CD4-positive, alpha-beta T cell (primary cell): ENCODE results near the gene MRAS. TPM values are rescaled to one million over a fixed set of nuclear protein-coding genes. Genes with fewer than 3 reads are reported as not detected.

ENCODE experiments used
- ATAC-seq: fragments of 200-7000 bp; cut with Tn5 transposase; one replicate; pipeline ENCODE4 v1.10.0; 2022; ENCODE audit warnings: mild to moderate bottlenecking; ENCODE audit not compliant: poor library complexity
- CTCF ChIA-PET: fragments of 350-600 bp; sonication (Branson Sonifier 250); formaldehyde crosslinking; loops from one replicate; lab custom pipeline; 2021; ENCODE audit warnings: antibody characterized with exemption, inconsistent platforms; lab: Charles Lee
- POLR2A ChIA-PET: fragments of 350-600 bp; sonication (Branson Sonifier 250); formaldehyde crosslinking; loops from one replicate; lab custom pipeline; 2021; ENCODE audit warnings: antibody characterized with exemption, inconsistent platforms; lab: Charles Lee
- DNase-seq, 14 experiments: peaks; one replicate each; pipeline ENCODE4 v3.0.0-alpha.2; 2013 to 2020; ENCODE audit warnings: mixed read lengths in 2 of 14
- H3K27ac ChIP-seq, 2 donors: one replicate each; pipeline versions ENCODE4 v1.5.1 to v1.7.0; 2013; ENCODE audit warnings: low read length in 2 of 2, low read depth in 1 of 2, mild to moderate bottlenecking in 1 of 2
- H3K27me3 ChIP-seq, 2 experiments: 1 replicate in 1 of 2; 2 replicates in 1 of 2; pipeline versions ENCODE4 v1.6.1 to v1.7.0; 2013; ENCODE audit warnings: low read length in 2 of 2, control low read depth in 1 of 2, mild to moderate bottlenecking in 1 of 2, moderate library complexity in 1 of 2; ENCODE audit not compliant: insufficient read depth in 2 of 2, control insufficient read depth in 1 of 2
- H3K36me3 ChIP-seq: one replicate; pipeline ENCODE4 v1.6.1; 2013; ENCODE audit warnings: low read length, control low read depth; ENCODE audit not compliant: insufficient read depth
- H3K4me1 ChIP-seq: one replicate; pipeline ENCODE4 v1.6.1; 2013; ENCODE audit warnings: low read length, control low read depth; ENCODE audit not compliant: insufficient read depth
- H3K4me3 ChIP-seq: one replicate; pipeline ENCODE4 v1.5.1; 2013; ENCODE audit warnings: mild to moderate bottlenecking, low read length, moderate library complexity
- H3K9me3 ChIP-seq, 2 experiments: 1 replicate in 1 of 2; 2 replicates in 1 of 2; pipeline versions ENCODE4 v1.6.1 to v1.7.0; 2013; ENCODE audit warnings: low read length in 2 of 2, mild to moderate bottlenecking in 2 of 2, control low read depth in 1 of 2, moderate library complexity in 1 of 2; ENCODE audit not compliant: control insufficient read depth in 1 of 2, insufficient read depth in 1 of 2
- H3K27ac Mint-ChIP-seq: one replicate; pipeline ENCODE4 v1.8.0; 2020; ENCODE audit warnings: mixed read lengths
- H3K27me3 Mint-ChIP-seq: one replicate; pipeline ENCODE4 v1.8.0; 2021; ENCODE audit warnings: mixed read lengths
- H3K36me3 Mint-ChIP-seq: one replicate; pipeline ENCODE4 v1.8.0; 2021; ENCODE audit warnings: low read depth, mixed read lengths
- H3K4me1 Mint-ChIP-seq: one replicate; pipeline ENCODE4 v1.8.0; 2021; ENCODE audit warnings: low read depth, mixed read lengths
- H3K4me3 Mint-ChIP-seq: one replicate; pipeline ENCODE4 v1.8.0; 2020; ENCODE audit warnings: mild to moderate bottlenecking, mixed read lengths
- H3K9me3 Mint-ChIP-seq: one replicate; pipeline ENCODE4 v1.8.0; 2020; ENCODE audit warnings: mixed read lengths
- CTCF ChIP-seq: fragments of 200-600 bp; IDR thresholded peaks from one replicate; pipeline ENCODE4 v1.8.0; 2022; ENCODE audit warnings: antibody characterized with exemption, mild to moderate bottlenecking
- intact Hi-C, 2 experiments: fragments of 100-400 bp; cut with DNase I in 1 of 2; cut with micrococcal nuclease in 1 of 2; formaldehyde crosslinking; loops; one replicate each; pipeline versions ENCODE4 v1.15.1 to v1.9.0; 2023 to 2025; cut with DNase I, micrococcal nuclease
- total RNA-seq, 174 experiments: library from RNA in 2 of 174; stranded (reverse) in 2 of 174; gene quantifications; one replicate each; pipeline ENCODE4 v1.2.3 and lab custom pipeline; 2021 to 2026

The MRAS gene
- total RNA-seq, 2 experiments from 2014 or later, result 0.45 to 0.47 TPM

GRCh38 chr3:138364356-138365252, 16.2 kb downstream of the MRAS start:
- POLR2A ChIA-PET, result no interaction called here
- Mint-ChIP-seq H3K27me3 (peaks cover 4% of the 10 kb centered on the region), H3K27ac (no peak overlapping the region), H3K4me3 (no peak overlapping the region), H3K4me1 (no peaks in the 10 kb centered on the region), H3K9me3 (no peaks in the 10 kb centered on the region), H3K36me3 (no peaks in the 10 kb centered on the region)
- ATAC-seq, result no peak
- Histone ChIP-seq H3K27ac (no peak overlapping the region), H3K9me3 (no peaks in the 10 kb centered on the region), H3K36me3 (no peaks in the 10 kb centered on the region), H3K4me3 (no peak overlapping the region), H3K4me1 (no peaks in the 10 kb centered on the region), H3K27me3 (no peaks in the 10 kb centered on the region)
- no peak for DNase-seq
- intact Hi-C loops, result no loop called here
- no peak for TF ChIP-seq CTCF
- CTCF ChIA-PET, result no interaction called here

DNA sequence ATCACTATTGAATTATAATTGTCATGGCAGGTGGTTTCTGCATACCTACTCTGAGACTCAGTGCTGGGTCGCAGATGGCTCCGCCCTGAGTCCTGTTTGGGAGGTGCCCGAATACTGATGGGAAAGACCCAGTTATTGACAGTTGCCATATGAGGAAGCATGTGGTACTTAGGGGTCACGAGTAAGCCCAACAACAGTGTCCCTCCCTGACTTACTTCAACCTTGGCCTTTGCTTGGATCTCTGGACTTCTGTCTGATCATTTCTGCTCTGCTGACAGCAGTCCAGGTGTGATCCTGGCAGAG, 16.8 kb downstream of the MRAS start:
- CTCF ChIA-PET, result no interaction called here
- Histone ChIP-seq H3K9me3 (no peaks in the 10 kb centered on the region), H3K27me3 (no peaks in the 10 kb centered on the region), H3K27ac (no peak overlapping the region), H3K4me1 (no peaks in the 10 kb centered on the region), H3K36me3 (no peaks in the 10 kb centered on the region), H3K4me3 (no peak overlapping the region)
- POLR2A ChIA-PET, result no interaction called here
- intact Hi-C loops, result no loop called here
- TF ChIP-seq CTCF, result no peak
- DNase-seq, result no peak
- Mint-ChIP-seq H3K27me3 (peaks cover 4% of the 10 kb centered on the region), H3K36me3 (no peaks in the 10 kb centered on the region), H3K27ac (no peak overlapping the region), H3K9me3 (no peaks in the 10 kb centered on the region), H3K4me1 (no peaks in the 10 kb centered on the region), H3K4me3 (no peak overlapping the region)
- no peak for ATAC-seq

DNA sequence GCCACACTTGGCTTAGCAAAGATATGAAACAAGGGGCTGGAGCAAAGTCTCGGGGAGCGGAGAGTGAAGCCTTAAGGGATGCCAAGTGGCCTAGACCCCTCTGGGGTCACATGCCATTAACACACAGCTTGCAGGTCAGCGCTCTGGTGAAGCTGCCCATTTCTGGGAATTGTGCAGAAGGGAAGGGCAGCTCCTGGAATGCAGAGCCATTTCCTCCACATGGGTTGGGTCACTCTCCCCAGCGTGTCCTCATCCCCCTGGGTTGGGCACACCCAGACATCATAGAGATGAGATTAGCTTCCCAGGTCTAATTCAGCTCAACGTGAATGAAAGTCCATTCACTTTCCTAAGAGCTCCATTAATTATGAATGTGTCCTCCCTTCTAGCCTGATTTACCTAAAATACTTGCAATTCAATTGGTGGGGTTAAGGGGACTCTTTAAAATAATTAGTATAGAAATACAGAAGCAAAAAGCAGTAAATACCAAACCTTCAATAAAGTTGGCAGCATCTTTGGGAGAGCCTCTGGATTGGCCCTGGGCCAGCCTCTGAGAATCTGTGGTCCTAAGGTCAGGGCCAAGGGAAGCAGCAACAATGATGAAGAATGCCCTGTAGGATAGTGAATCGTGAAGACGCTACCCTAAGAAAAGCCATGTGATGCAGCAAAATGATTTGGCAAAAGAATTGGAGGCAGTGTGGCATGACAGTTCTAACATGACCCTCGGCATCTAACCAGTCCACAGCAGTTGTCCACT, 17.8 kb downstream of the MRAS start:
- TF ChIP-seq CTCF, result no peak
- intact Hi-C loops, result no loop called here
- no peaks in the 10 kb centered on the region for H3K36me3 ChIP-seq
- no peaks in the 10 kb centered on the region for H3K9me3 ChIP-seq
- H3K4me3 Mint-ChIP-seq, result no peak overlapping the region
- no peak for DNase-seq
- no peaks in the 10 kb centered on the region for H3K9me3 Mint-ChIP-seq
- ChIA-PET POLR2A (no interaction called here), CTCF (no interaction called here)
- no peak overlapping the region for H3K4me3 ChIP-seq
- ATAC-seq, result no peak
- no peaks in the 10 kb centered on the region for H3K36me3 Mint-ChIP-seq
- no peaks in the 10 kb centered on the region for H3K4me1 Mint-ChIP-seq
- H3K27me3 Mint-ChIP-seq, result peaks cover 2% of the 10 kb centered on the region
- no peaks in the 10 kb centered on the region for H3K4me1 ChIP-seq
- no peak overlapping the region for H3K27ac ChIP-seq
- H3K27ac Mint-ChIP-seq, result no peak overlapping the region
- H3K27me3 ChIP-seq, result peaks cover 0 to 2% of the 10 kb centered on the region in 2 experiments
